PC-3 (cell line): ENCODE data around the gene NCAPH2. TPM values are rescaled to one million over a fixed set of nuclear protein-coding genes. Genes with fewer than 3 reads are reported as not detected.

Experiments
- ATAC-seq: fragments of 200-7000 bp; cut with Tn5 transposase; 2 replicates; pipeline ENCODE4 v1.9.1; 2020; ENCODE audit warnings: mild to moderate bottlenecking, moderate library complexity
- BruUV-seq: library from RNA; stranded (reverse); fragments of 400-500 nt; replicated peaks from 2 replicates; lab custom pipeline; 2021; lab: Mats Ljungman, UMichigan
- CTCF ChIA-PET: fragments of 300-600 bp; sonication (Branson Sonifier 250); formaldehyde crosslinking; loops from one replicate; lab custom pipeline; 2022; ENCODE audit warnings: antibody characterized with exemption; lab: Charles Lee
- POLR2A ChIA-PET: fragments of 300-600 bp; sonication (Branson Sonifier 250); formaldehyde crosslinking; loops from one replicate; lab custom pipeline; 2022; ENCODE audit warnings: antibody characterized with exemption; ENCODE audit not compliant: unreplicated experiment; lab: Charles Lee
- DNase-seq: peaks from one replicate; pipeline ENCODE4 v3.0.0-alpha.2; 2015
- H2AFZ ChIP-seq: fragments of 300-600 bp; sonication (generic); 2 replicates; pipeline ENCODE4 v1.6.0; 2016; ENCODE audit warnings: antibody characterized with exemption, low read length
- H3F3A ChIP-seq: fragments of 300-600 bp; sonication (generic); one replicate; pipeline ENCODE4 v1.6.0; 2017; ENCODE audit warnings: antibody characterized with exemption, low read length, control low read depth, mild to moderate bottlenecking; ENCODE audit not compliant: unreplicated experiment
- H3K27ac ChIP-seq: fragments of 300-600 bp; sonication (generic); 2 replicates; pipeline ENCODE4 v1.5.1; 2016; ENCODE audit warnings: mild to moderate bottlenecking, low read length
- H3K27me3 ChIP-seq: fragments of 300-600 bp; sonication (generic); 2 replicates; pipeline ENCODE4 v1.6.1; 2016; ENCODE audit warnings: low read length, mixed read lengths
- H3K36me3 ChIP-seq: fragments of 300-600 bp; sonication (generic); 2 replicates; pipeline ENCODE4 v1.6.1; 2016; ENCODE audit warnings: low read depth, mixed run types, low read length, mixed read lengths
- H3K4me1 ChIP-seq: fragments of 300-600 bp; sonication (generic); 2 replicates; pipeline ENCODE4 v1.5.1; 2016; ENCODE audit warnings: low read length; ENCODE audit not compliant: insufficient read depth
- H3K4me2 ChIP-seq: fragments of 300-600 bp; sonication (generic); 2 replicates; pipeline ENCODE4 v1.6.0; 2016; ENCODE audit warnings: low read length
- H3K4me3 ChIP-seq: fragments of 300-600 bp; sonication (generic); 2 replicates; pipeline ENCODE4 v1.5.1; 2016; ENCODE audit warnings: mild to moderate bottlenecking, low read length, mixed read lengths
- H3K79me2 ChIP-seq: fragments of 300-600 bp; sonication (generic); 2 replicates; pipeline ENCODE4 v1.6.1; 2017; ENCODE audit warnings: low read length, mixed read lengths
- H3K9ac ChIP-seq: fragments of 300-600 bp; sonication (generic); 2 replicates; pipeline ENCODE4 v1.6.0; 2016; ENCODE audit warnings: mild to moderate bottlenecking, low read length
- H3K9me2 ChIP-seq: fragments of 300-600 bp; sonication (generic); replicated peaks from 2 replicates; pipeline ENCODE4 v1.6.1; 2016; ENCODE audit warnings: mixed run types, low read length, mixed read lengths
- H3K9me3 ChIP-seq: fragments of 300-600 bp; sonication (generic); 2 replicates; pipeline ENCODE4 v1.6.1; 2016; ENCODE audit warnings: low read length, mixed read lengths
- H4K20me1 ChIP-seq: fragments of 300-600 bp; sonication (generic); 2 replicates; pipeline ENCODE4 v1.6.1; 2016; ENCODE audit warnings: low read length, mixed read lengths
- CTCF ChIP-seq: fragments of 300-600 bp; sonication (generic); conservative IDR thresholded peaks from 2 replicates; pipeline ENCODE4 v1.5.1; 2017; ENCODE audit warnings: antibody characterized with exemption, low read depth, mild to moderate bottlenecking, low read length
- EZH2 ChIP-seq: fragments of 300-600 bp; sonication (generic); IDR thresholded peaks from one replicate; pipeline ENCODE4 v1.6.1; 2017; ENCODE audit warnings: antibody characterized with exemption, mild to moderate bottlenecking, low read length; ENCODE audit not compliant: unreplicated experiment
- EZH2phosphoT487 ChIP-seq: fragments of 300-600 bp; sonication (generic); IDR thresholded peaks from 2 replicates; pipeline ENCODE4 v1.6.1; 2018; ENCODE audit warnings: mild to moderate bottlenecking, antibody characterized with exemption, low read length, borderline replicate concordance
- intact Hi-C: fragments of 100-400 bp; cut with micrococcal nuclease; formaldehyde crosslinking; loops from 2 replicates; pipeline ENCODE4 v1.9.0; 2023
- total RNA-seq: library from RNA; depleted of rRNA; stranded (reverse); fragments of >200 nt; gene quantifications from 2 replicates; pipeline ENCODE4 v1.2.3, GENCODE V29; 2014

NCAPH2 gene
- total RNA-seq, 1 experiment from 2014 or later = 75.4 TPM

DNA sequence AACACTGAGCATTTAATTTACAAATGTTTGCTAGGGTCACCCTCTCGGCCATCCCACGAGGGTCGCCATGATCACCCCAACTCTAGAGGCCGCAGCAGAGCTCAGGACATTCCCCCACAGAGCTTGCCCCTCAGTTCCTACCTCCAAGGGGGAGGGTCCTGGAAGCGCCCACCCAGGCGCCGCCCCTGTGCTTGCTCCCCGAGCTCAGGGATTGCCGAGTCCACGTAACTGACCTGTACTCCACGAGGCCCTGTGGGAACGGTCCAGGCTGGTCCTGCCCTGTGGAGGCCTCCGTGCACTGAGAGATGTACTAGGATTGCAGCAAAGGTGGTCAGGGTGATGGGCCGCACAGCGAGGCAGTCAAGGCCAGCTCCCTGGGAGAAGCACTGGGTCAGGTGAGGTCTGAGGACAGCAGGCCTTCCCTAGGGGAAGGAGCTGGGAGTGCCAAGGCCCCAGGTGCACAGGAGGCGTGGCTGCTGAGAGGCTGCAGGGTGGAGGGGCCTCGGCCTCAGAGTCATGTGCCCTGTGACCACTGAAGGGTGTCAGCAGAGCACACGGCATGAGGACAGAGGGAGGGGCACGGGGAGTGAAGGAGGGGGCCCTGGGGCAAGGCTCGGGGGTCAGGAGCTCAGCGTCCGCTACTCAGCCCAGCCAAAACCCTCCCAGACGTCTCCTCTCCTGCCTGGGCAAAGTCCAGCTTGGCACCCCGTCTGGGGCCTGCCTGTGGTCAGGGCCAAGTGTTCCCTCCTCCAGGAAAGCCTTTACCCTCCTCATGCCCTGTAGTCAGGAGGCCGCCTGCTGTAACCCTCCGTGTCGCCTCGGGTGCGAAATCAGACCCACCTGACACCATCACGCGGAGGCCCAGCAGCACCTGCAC, 23.8 kb upstream of the NCAPH2 start:
- Histone ChIP-seq H3K27ac (no peak overlapping the region), H3F3A (no peaks in the 10 kb centered on the region), H3K9me2 (no peaks in the 10 kb centered on the region), H3K36me3 (no peaks in the 10 kb centered on the region), H3K9ac (no peak overlapping the region), H3K9me3 (no peaks in the 10 kb centered on the region), H3K79me2 (no peaks in the 10 kb centered on the region), H3K4me2 (no peak overlapping the region), H3K27me3 (no peaks in the 10 kb centered on the region), H4K20me1 (no peaks in the 10 kb centered on the region), H3K4me1 (no peaks in the 10 kb centered on the region), H2AFZ (no peak overlapping the region), H3K4me3 (no peak overlapping the region)
- DNase-seq (no peak), ATAC-seq (no peak)
- ChIA-PET CTCF (interaction anchor here (0.6 to 0.7 kb wide), 2 partner anchors 42 to 85 kb away, joined by 3 to 8 read pairs; no protein-coding TSS in a partner anchor), POLR2A (no interaction called here)
- no peak for TF ChIP-seq CTCF
- no peak for TF ChIP-seq EZH2
- TF ChIP-seq EZH2phosphoT487 = no peak
- no TSS peak for BruUV-seq
- intact Hi-C loops = no loop called here

DNA sequence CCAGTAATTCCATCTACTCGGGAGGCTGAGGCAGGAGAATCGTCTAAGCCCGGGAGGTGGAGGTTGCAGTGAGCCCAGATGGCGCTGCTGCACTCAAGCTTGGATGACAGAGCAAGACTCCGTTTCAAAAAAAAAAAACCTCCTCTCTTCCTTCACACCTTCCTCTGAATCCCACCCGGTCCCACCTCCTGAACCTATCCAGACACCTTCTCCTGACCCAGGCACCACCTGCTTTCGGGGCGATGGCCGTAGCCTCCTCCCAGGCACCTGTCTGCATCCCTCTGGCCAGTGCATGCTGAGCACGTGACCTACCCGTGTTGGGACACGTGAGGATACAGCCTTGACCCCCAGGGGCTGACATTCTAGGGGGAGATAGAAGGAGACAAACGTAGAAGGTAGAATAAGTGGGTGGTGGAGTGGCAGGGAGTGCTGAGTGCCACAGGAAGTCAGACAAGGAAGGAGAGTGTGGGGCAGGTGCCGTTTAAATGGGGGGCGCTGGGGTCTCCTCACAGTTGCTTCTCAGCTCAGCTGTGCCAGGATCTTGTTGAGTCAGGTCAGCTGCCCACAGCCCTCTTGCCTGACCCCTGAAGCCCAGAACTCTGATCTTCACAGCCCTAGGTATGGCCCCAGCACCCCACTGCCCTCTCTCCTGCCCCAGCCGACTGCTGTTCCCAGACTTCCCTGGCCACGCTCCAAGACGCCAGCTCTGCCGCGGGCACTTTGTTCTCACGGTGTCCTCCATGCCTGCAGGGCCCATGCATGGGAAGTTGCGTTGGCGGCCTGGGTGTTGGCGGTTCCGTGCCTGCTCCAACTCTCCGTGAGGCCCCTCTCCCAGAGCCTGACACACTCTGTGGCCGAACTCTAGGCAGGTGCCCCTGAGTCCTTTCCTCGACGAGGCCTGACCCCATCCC, 22.5 kb upstream of the NCAPH2 start:
- no peaks in the 10 kb centered on the region for H3K9me2 ChIP-seq
- BruUV-seq = no TSS peak
- no peak for ATAC-seq
- H3K36me3 ChIP-seq = no peaks in the 10 kb centered on the region
- no peaks in the 10 kb centered on the region for H3K9me3 ChIP-seq
- no peaks in the 10 kb centered on the region for H3F3A ChIP-seq
- H3K4me1 ChIP-seq = no peaks in the 10 kb centered on the region
- intact Hi-C loops = no loop called here
- H3K4me3 ChIP-seq = no peak overlapping the region
- no peaks in the 10 kb centered on the region for H3K27me3 ChIP-seq
- H3K4me2 ChIP-seq = no peak overlapping the region
- H3K27ac ChIP-seq = no peak overlapping the region
- ChIA-PET POLR2A (no interaction called here), CTCF (interaction anchor here (0.6 to 0.7 kb wide), 2 partner anchors 32 to 87 kb away, joined by 3 to 8 read pairs; no protein-coding TSS in a partner anchor)
- no peak for DNase-seq
- H3K79me2 ChIP-seq = no peaks in the 10 kb centered on the region
- TF ChIP-seq CTCF (no peak), EZH2 (no peak), EZH2phosphoT487 (no peak)
- H3K9ac ChIP-seq = no peak overlapping the region
- no peak overlapping the region for H2AFZ ChIP-seq
- no peaks in the 10 kb centered on the region for H4K20me1 ChIP-seq
